Peyer's patch (tissue), 4 donors: ENCODE data around the gene PTF1A.

ENCODE experiments used
- POLR2A ChIP-seq, 2 donors: fragments of 450-650 bp; IDR thresholded peaks; one replicate each; pipeline ENCODE4 v1.5.1; 2017; ENCODE audit warnings: antibody characterized with exemption in 2 of 2, mild to moderate bottlenecking in 2 of 2, moderate library complexity in 2 of 2
- TF ChIP-seq, protein P1 (sequence below), 6 experiments: fragments of 450-650 bp in 4 of 6; fragments of 200-600 bp in 2 of 6; sonication (generic) in 1 of 6; IDR thresholded peaks; one replicate each; pipeline ENCODE4 v1.5.1; 2017 to 2019; ENCODE audit warnings: antibody characterized with exemption in 6 of 6, mild to moderate bottlenecking in 3 of 6, moderate library complexity in 1 of 6

DNA sequence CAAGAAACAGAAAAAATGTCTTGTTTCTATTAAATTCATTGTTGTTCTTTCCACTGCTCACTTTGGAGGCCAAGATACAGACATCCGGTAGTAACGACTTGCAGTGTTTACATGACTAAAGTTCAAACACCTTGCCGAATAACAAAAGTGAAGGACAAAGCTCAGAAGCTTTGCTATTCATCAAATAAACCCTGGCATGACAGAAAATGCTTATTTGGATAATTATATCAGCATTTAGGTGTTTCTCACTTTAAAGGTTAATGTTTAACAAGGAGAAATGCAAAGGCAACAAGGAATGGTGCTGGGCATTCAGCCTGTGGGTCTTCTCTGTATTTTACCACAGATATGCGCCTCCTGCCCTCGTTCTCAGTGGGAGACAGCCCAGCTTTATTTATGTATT is 5.4 kb upstream of the PTF1A start:
- TF ChIP-seq, protein P1, sequence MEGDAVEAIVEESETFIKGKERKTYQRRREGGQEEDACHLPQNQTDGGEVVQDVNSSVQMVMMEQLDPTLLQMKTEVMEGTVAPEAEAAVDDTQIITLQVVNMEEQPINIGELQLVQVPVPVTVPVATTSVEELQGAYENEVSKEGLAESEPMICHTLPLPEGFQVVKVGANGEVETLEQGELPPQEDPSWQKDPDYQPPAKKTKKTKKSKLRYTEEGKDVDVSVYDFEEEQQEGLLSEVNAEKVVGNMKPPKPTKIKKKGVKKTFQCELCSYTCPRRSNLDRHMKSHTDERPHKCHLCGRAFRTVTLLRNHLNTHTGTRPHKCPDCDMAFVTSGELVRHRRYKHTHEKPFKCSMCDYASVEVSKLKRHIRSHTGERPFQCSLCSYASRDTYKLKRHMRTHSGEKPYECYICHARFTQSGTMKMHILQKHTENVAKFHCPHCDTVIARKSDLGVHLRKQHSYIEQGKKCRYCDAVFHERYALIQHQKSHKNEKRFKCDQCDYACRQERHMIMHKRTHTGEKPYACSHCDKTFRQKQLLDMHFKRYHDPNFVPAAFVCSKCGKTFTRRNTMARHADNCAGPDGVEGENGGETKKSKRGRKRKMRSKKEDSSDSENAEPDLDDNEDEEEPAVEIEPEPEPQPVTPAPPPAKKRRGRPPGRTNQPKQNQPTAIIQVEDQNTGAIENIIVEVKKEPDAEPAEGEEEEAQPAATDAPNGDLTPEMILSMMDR (IDR thresholded peaks at IDR 0.05), result no peak
- TF ChIP-seq POLR2A (IDR thresholded peaks at IDR 0.05), result no peak
